Upper lobe of left lung (tissue), 6 donors: ENCODE results near the gene GSTA2. TPM values are rescaled to one million over a fixed set of nuclear protein-coding genes. Genes with fewer than 3 reads are reported as not detected.

Experiments
- ATAC-seq, 2 donors: fragments of 200-7000 bp; cut with Tn5 transposase; one replicate each; pipeline ENCODE4 v1.9.1; 2022; ENCODE audit warnings: mild to moderate bottlenecking in 2 of 2, moderate library complexity in 2 of 2; ENCODE audit not compliant: low FRiP score in 2 of 2
- DNase-seq, 2 donors: peaks; one replicate each; pipeline ENCODE4 v3.0.0-alpha.2; 2019 to 2020
- H3K27ac ChIP-seq, 4 donors: fragments of 200-600 bp; sonication (generic); one replicate each; pipeline ENCODE4 v1.5.1; 2016 to 2019
- H3K27me3 ChIP-seq, 4 donors: fragments of 200-600 bp; sonication (generic); one replicate each; pipeline ENCODE4 v1.5.1; 2017 to 2019
- H3K36me3 ChIP-seq, 4 donors: fragments of 200-600 bp; sonication (generic); one replicate each; pipeline ENCODE4 v1.5.1; 2016 to 2019
- H3K4me1 ChIP-seq, 4 donors: fragments of 200-600 bp; sonication (generic); one replicate each; pipeline ENCODE4 v1.5.1; 2018 to 2019
- H3K4me3 ChIP-seq, 4 donors: fragments of 200-600 bp; sonication (generic); one replicate each; pipeline ENCODE4 v1.5.1; 2017 to 2019; ENCODE audit warnings: mild to moderate bottlenecking in 2 of 4, moderate library complexity in 1 of 4
- H3K9me3 ChIP-seq, 4 donors: fragments of 200-600 bp; sonication (generic); one replicate each; pipeline ENCODE4 v1.5.1; 2018 to 2019
- CTCF ChIP-seq, 6 experiments: fragments of 450-650 bp in 4 of 6; fragments of 200-600 bp in 2 of 6; sonication (generic) in 2 of 6; IDR thresholded peaks; one replicate each; pipeline ENCODE4 v1.5.1; 2016 to 2019; ENCODE audit warnings: antibody characterized with exemption in 6 of 6
- EP300 ChIP-seq, 4 donors: sonication (generic); formaldehyde crosslinking; IDR thresholded peaks; one replicate each; pipeline ENCODE4 v1.5.1; 2017; ENCODE audit warnings: antibody characterized with exemption in 4 of 4, control low read depth in 2 of 4
- POLR2A ChIP-seq, 4 donors: fragments of 450-650 bp; IDR thresholded peaks; one replicate each; pipeline ENCODE4 v1.5.1; 2016 to 2017; ENCODE audit warnings: antibody characterized with exemption in 4 of 4, mild to moderate bottlenecking in 2 of 4
- POLR2AphosphoS5 ChIP-seq, 2 donors: sonication (generic); formaldehyde crosslinking; IDR thresholded peaks; one replicate each; pipeline ENCODE4 v1.5.1; 2017; ENCODE audit warnings: antibody characterized with exemption in 2 of 2
- WGBS, 2 donors: methylation state at CpG; one replicate each; pipeline ENCODE4 v1.1.5; 2017 to 2018; 5-methylcytosine and 5-hydroxymethylcytosine counted together
- total RNA-seq, 6 donors: library from RNA; depleted of rRNA in 4 of 6; stranded (reverse); fragments of >200 nt in 4 of 6; gene quantifications; one replicate each; pipeline versions ENCODE4 v1.1.0 to v1.2.1, GENCODE V29; 2016 to 2021
- donor health status: DM: no; HTN: no; CAD: no; lungs with moderate emphysema.
- donor health status: DM: no; HTN: yes; CAD: no; lungs with severe emphysema.

GSTA2 gene
- total RNA-seq, 6 donors from 2014 or later, result 0.40 to 35.8 (median 1.6) TPM; not detected in 2

DNA sequence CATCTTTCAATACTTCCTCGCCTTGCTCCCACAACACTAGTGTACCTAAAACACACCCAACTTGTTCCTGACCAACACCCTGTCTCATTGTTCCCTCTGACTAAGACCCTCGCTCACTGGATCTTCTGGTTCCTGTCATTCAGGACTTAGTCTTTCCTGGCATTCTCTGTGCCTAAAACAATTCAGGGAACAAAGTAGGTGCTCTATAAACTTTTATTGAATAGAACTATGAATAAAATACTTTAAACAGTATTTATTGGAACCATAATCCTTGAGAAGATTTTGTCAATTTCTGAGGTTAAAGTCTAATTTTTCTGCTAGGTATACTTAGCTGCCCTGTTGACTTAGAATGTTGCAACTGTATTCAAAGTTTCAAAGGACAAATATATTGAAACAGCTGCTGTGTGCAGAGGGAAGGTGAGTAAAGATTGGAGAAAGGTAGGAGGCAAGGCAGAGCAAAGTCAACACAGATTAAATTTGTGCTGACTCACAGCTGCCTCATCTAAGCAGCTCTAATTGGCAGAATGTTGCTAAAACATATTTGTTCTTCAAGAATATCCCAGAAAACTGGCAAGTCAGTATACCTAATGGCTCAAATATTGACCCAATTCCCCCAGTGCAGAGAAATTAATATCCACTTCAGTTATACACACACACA, 37.6 kb downstream of the GSTA2 start:
- ATAC-seq (peak in 1 of 2 donors; percentile 38), DNase-seq (peak in 1 of 2 donors; percentile 30)
- H3K27ac ChIP-seq, result peak overlapping the region in 2 of 4 donors; percentile 32 to 57
- no peaks in the 10 kb centered on the region for H3K9me3 ChIP-seq
- 74 to 78% methylated on average over 2 of the region's 2 CpGs for WGBS, 2 donors
- H3K4me1 ChIP-seq, result peaks cover 0 to 13% (median 0%) of the 10 kb centered on the region in 4 donors
- no peak overlapping the region for H3K4me3 ChIP-seq
- TF ChIP-seq CTCF (IDR thresholded peaks at IDR 0.05) (no peak), POLR2A (IDR thresholded peaks at IDR 0.05) (no peak), POLR2AphosphoS5 (IDR thresholded peaks at IDR 0.05) (no peak), EP300 (IDR thresholded peaks at IDR 0.05) (no peak)
- H3K36me3 ChIP-seq, result no peaks in the 10 kb centered on the region
- no peaks in the 10 kb centered on the region for H3K27me3 ChIP-seq

DNA sequence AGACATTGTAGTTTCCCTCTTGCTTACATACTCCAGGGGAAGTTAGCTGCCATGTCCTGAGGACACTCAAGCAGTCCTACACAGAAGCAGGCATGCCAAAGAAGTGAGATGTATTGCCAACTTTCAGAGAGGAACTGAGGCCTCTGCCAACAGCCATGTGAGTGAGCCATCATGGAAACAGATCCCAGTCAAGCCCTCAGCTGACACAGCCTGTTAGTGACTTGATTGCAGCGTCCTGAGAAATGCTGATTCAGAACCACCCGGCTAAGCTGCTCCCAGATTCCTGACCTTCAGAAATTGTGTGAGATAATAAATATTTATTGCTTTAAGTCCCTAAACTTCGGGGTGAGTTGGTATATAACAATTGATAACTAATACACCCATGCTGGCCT, 38.1 kb downstream of the GSTA2 start:
- no peak overlapping the region for H3K4me3 ChIP-seq
- peak in 1 of 2 donors; percentile 47 for DNase-seq
- no peaks in the 10 kb centered on the region for H3K27me3 ChIP-seq
- no peaks in the 10 kb centered on the region for H3K9me3 ChIP-seq
- TF ChIP-seq EP300 (IDR thresholded peaks at IDR 0.05) (no peak), POLR2A (IDR thresholded peaks at IDR 0.05) (no peak), POLR2AphosphoS5 (IDR thresholded peaks at IDR 0.05) (no peak), CTCF (IDR thresholded peaks at IDR 0.05) (no peak)
- ATAC-seq, result peak in 1 of 2 donors; percentile 22
- peak overlapping the region in 2 of 4 donors; percentile 32 to 57 for H3K27ac ChIP-seq
- H3K36me3 ChIP-seq, result no peaks in the 10 kb centered on the region
- peaks cover 0 to 13% (median 0%) of the 10 kb centered on the region in 4 donors for H3K4me1 ChIP-seq
- 55 to 63% methylated on average over 2 to 3 of the region's 3 CpGs for WGBS, 2 donors

DNA sequence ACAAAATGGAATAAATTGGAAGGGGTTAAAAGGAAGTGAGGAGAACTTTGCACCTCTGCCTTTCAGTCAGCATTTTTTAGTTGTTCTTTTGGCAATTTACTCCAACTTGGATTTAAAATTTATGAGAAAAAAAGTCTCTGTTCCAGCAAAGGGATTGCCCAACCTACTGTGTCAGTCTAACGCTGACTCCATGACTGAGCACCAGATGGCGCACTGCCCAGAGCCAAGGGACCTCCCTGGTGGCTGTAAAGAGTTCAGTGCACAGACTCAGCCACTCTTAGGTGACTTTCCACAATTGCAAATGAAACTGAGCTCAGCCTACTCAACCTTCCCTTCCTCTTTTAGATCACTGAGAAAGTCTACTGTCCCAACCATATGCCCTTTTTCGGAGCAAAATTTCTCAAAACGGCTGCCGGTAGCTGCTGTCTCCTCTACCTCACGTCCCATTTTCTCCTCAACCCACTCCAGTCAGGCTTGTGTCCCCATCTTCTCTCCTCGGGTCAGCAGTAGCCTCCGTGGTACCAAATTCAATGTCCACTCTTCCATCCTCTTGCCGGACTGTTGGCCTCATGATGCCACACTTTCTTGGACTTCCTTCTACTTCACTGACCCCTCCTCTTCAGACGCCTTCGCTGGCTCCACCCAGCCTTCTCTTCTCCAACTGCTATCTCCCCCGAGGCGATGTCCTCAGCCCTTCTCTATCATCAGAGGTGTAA, 38.7 kb downstream of the GSTA2 start:
- Histone ChIP-seq H3K27ac (peak overlapping the region in 2 of 4 donors; percentile 32 to 57), H3K36me3 (no peaks in the 10 kb centered on the region), H3K9me3 (no peaks in the 10 kb centered on the region), H3K27me3 (no peaks in the 10 kb centered on the region), H3K4me1 (peaks cover 0 to 13% (median 0%) of the 10 kb centered on the region in 4 donors), H3K4me3 (no peak overlapping the region)
- TF ChIP-seq EP300 (IDR thresholded peaks at IDR 0.05) (no peak), CTCF (IDR thresholded peaks at IDR 0.05) (peak in 4 of 6 experiments; percentile 31 to 46 (median 38))
- DNase-seq (peak in 1 of 2 donors; percentile 82), ATAC-seq (peak; percentile 82 to 87)
- 78 to 79% methylated on average over 13 of the region's 13 CpGs for WGBS, 2 donors

- Histone ChIP-seq H3K9me3 (no peaks in the 10 kb centered on the region), H3K27ac (no peak overlapping the region), H3K36me3 (no peaks in the 10 kb centered on the region), H3K4me1 (peaks cover 0 to 13% (median 0%) of the 10 kb centered on the region in 4 donors), H3K27me3 (no peaks in the 10 kb centered on the region), H3K4me3 (no peak overlapping the region)
- ATAC-seq, result peak in 1 of 2 donors; percentile 69
- 61 to 66% methylated on average over 2 of the region's 2 CpGs for WGBS, 2 donors
- no peak for DNase-seq
- TF ChIP-seq POLR2AphosphoS5 (IDR thresholded peaks at IDR 0.05) (no peak), POLR2A (IDR thresholded peaks at IDR 0.05) (no peak), CTCF (IDR thresholded peaks at IDR 0.05) (no peak), EP300 (IDR thresholded peaks at IDR 0.05) (no peak)
These were observed 39.3 kb downstream of the GSTA2 start for GRCh38 chr6:52724042-52724405.
